GM10266 (cell line): ENCODE measurements around the gene CFAP141.

Experiments
- DNase-seq: peaks from one replicate; pipeline ENCODE4 v3.0.0; 2012; ENCODE audit errors: extremely low spot score
- CTCF ChIP-seq: IDR thresholded peaks from 2 replicates; pipeline ENCODE4 v1.5.1; 2012; ENCODE audit warnings: mild to moderate bottlenecking, low read depth; ENCODE audit not compliant: control insufficient read depth, insufficient read depth; ENCODE audit errors: missing control alignments

CFAP141 gene

GRCh38 chr1:154186852-154187501 is 19.2 kb downstream of the CFAP141 start:
- DNase-seq: no peak
- no peak for TF ChIP-seq CTCF

GRCh38 chr1:154186177-154186576 is 20.0 kb downstream of the CFAP141 start:
- TF ChIP-seq CTCF: peak; percentile 71
- DNase-seq: peak; percentile 59

- no peak for TF ChIP-seq CTCF
- peak; percentile 89 for DNase-seq
Measured at GRCh38 chr1:154183046-154183915, 22.9 kb downstream of the CFAP141 start.

- TF ChIP-seq CTCF: no peak
- DNase-seq: peak; percentile 76
Measured at GRCh38 chr1:154182344-154183045, 23.6 kb downstream of the CFAP141 start.

- DNase-seq: no peak
- TF ChIP-seq CTCF: no peak
Measured at GRCh38 chr1:154181944-154182343, 24.2 kb downstream of the CFAP141 start.

GRCh38 chr1:154179946-154180687 is 26.0 kb downstream of the CFAP141 start:
- TF ChIP-seq CTCF: no peak
- peak; percentile 36 for DNase-seq
